Spinal cord (tissue), 10 donors: ENCODE measurements around the gene ARHGEF37. TPM values are rescaled to one million over a fixed set of nuclear protein-coding genes. Genes with fewer than 3 reads are reported as not detected.
"Not testable (repeated sequence)": the region's sequence is repeated elsewhere in the genome, so short reads cannot be mapped to it uniquely, and the experiment has no call there.

Source experiments
- DNase-seq, 6 donors: peaks; one replicate each; pipeline versions ENCODE4 v3.0.0 to v3.0.0-alpha.2; 2013 to 2015; ENCODE audit warnings: low spot score in 6 of 6, low read depth in 4 of 6
- H3K27ac ChIP-seq: one replicate; pipeline ENCODE4 v1.5.1; 2013; ENCODE audit warnings: low read depth, low read length, control low read depth
- H3K27me3 ChIP-seq: one replicate; pipeline ENCODE4 v1.6.1; 2013; ENCODE audit warnings: low read length; ENCODE audit not compliant: control insufficient read depth, insufficient read depth
- H3K36me3 ChIP-seq: one replicate; pipeline ENCODE4 v1.6.1; 2013; ENCODE audit warnings: low read length; ENCODE audit not compliant: control insufficient read depth, insufficient read depth
- H3K4me1 ChIP-seq: one replicate; pipeline ENCODE4 v1.6.1; 2013; ENCODE audit warnings: low read length; ENCODE audit not compliant: control insufficient read depth, insufficient read depth
- H3K4me3 ChIP-seq: one replicate; pipeline ENCODE4 v1.5.1; 2013; ENCODE audit warnings: low read depth, low read length, control low read depth
- H3K9me3 ChIP-seq: one replicate; pipeline ENCODE4 v1.6.1; 2013; ENCODE audit warnings: low read length; ENCODE audit not compliant: control insufficient read depth, insufficient read depth
- WGBS: methylation state at CpG from one replicate; pipeline ENCODE4 v1.1.5; 2013; ENCODE audit warnings: missing lambda C conversion rate; ENCODE audit not compliant: insufficient coverage; 5-methylcytosine and 5-hydroxymethylcytosine counted together
- polyA plus RNA-seq, 2 donors: library from polyadenylated mRNA; unstranded; fragments of 120-200 nt; gene quantifications; one replicate each; pipeline ENCODE4 v1.2.1, GENCODE V29; 2013; ENCODE audit not compliant: insufficient read length in 2 of 2
- total RNA-seq, 2 donors: library from RNA; depleted of rRNA in 1 of 2; stranded (reverse); fragments of 120-200 nt in 1 of 2; fragments of >200 nt in 1 of 2; gene quantifications; one replicate each; pipeline versions ENCODE4 v1.2.3 to v1.2.4, GENCODE V29; 2013 to 2014
- donor health status: healthy.

ARHGEF37 gene
- total and polyA plus RNA-seq, 4 donors = 5.6 to 22.3 (median 7.1) TPM

DNA sequence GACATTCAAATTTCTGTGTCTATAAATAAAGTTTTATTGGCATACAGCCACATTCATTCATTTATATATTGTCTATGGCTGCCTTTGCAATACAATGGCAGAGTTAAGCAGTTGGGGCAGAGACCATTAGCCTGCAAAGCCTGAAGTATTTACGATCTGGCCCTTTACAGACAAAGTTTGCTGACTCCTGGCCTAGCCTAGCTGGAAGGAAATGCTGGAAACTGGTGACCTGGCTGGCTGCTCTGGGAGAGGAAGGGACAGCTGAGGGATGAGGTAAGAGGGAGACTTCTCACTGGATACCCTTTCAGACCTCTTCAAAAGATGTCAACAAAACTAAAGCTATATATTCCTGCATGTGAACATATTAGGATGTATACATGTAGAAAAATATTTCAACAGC is 82.8 kb downstream of the ARHGEF37 start:
- H3K4me1 ChIP-seq = no peaks in the 10 kb centered on the region
- no peak for DNase-seq
- no peak overlapping the region for H3K27ac ChIP-seq
- no peaks in the 10 kb centered on the region for H3K36me3 ChIP-seq
- H3K9me3 ChIP-seq = no peaks in the 10 kb centered on the region
- no peak overlapping the region for H3K4me3 ChIP-seq
- 56% methylated on average over 1 of the region's 1 CpG for WGBS
- no peaks in the 10 kb centered on the region for H3K27me3 ChIP-seq

DNA sequence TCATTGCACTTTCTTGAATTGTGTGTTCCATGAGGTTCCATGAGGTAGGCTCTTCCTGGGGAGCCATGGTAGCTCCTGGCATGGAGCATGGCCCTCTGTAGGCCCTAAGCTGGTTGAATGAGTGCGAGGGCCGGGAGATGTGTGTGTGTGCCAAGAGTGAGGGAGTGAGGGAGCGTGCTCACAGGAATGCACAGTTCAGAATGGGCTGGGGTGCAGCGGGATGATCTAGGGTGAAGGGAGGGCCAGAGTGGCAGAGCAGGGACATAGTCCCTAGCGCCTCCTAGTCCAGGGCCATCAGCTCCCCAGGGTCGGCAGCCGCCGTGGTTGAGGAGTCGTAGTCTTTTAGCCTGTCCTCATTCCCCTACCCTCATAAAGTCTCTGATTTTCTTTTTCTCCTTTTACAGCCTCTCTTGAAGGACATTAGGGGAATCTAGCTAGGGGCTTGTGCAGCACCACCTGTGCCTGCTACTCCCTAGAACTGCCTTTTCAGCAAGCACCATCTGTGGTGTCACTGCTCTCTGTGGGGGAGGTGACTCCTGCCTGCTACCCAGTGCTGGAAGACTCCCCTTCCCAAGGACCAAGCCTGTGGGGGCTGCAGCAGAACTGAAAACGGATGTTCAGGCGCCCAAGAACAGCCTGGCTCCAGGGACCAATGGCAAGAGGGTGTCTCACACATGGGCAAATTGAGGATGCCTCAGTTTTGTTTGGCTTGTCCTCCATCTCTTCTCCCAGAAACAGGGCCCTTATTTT is 83.5 kb downstream of the ARHGEF37 start:
- Histone ChIP-seq H3K9me3 (no peaks in the 10 kb centered on the region), H3K36me3 (no peaks in the 10 kb centered on the region), H3K27me3 (no peaks in the 10 kb centered on the region), H3K4me3 (no peak overlapping the region), H3K27ac (no peak overlapping the region), H3K4me1 (no peaks in the 10 kb centered on the region)
- WGBS = 79% methylated on average over 7 of the region's 11 CpGs
- DNase-seq = no peak

DNA sequence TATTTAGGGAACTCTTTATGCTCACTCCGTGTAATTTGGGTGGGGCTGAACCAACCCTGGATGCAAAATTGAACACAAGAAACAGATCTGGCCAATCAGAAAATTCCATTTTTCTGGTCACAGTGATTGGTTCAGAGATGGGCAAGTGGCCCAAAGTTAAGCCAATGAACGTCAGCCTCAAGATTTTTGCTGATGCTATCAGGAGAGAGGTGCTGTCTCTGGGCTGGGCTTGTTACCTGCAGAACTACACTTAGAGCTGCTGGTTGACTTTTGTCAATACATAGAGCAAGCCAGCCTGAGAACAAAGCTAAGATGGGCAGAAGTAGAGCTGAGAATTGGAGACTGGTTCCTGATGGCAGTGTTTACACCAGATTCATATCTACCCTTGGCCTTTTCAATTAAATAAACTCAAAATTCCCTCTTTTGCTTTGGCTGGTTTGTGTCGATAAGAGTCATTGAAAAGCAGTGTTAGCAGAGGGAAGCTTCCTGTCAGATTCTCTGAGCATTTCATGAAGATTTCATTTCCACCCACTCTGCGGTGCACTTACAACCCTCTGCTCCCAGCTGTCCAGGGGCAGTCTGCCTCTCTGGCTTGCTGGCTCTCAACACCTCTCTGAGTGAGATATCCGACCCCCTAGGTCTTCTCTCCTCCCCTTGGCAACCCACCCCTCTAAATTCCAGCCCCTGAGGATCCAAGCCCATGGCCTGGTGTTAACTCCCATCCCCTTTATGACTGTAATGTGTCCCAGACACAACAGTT is 84.3 kb downstream of the ARHGEF37 start:
- H3K27me3 ChIP-seq = no peaks in the 10 kb centered on the region
- H3K4me3 ChIP-seq = no peak overlapping the region
- H3K9me3 ChIP-seq = no peaks in the 10 kb centered on the region
- H3K36me3 ChIP-seq = no peaks in the 10 kb centered on the region
- no peak overlapping the region for H3K27ac ChIP-seq
- no peak for DNase-seq
- H3K4me1 ChIP-seq = no peaks in the 10 kb centered on the region
- 57% methylated on average over 4 of the region's 5 CpGs for WGBS

DNA sequence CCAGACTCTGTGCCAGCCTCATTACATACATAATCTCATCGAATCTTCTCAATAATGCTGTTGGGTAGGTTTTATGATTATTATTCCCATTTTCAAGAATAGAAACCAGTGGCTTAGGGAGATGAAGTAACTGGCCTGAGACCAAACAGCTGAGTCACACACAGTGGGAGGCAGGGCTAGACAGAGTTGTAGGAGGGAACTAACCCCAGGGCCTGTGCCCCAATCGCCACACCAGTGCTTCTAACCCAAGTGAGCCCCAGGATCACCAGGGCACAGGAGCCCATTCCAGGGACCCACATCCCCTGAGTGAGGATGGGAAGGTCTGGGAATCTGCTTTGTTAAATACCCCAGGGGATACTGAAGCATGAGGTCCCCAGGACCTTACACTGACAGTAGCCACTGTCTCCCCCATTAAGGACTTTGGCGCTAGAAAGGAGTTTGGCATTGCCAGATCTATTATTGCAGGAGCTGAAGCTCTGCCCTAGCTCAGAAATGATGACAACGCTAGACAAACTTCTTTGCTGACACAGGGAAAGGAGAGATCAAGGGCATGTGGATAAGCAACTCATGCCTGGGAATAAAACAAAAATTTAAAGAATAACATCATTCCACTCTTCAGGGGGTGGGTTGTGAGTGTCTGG is 85.0 kb downstream of the ARHGEF37 start:
- Histone ChIP-seq H3K4me3 (no peak overlapping the region), H3K27me3 (no peaks in the 10 kb centered on the region), H3K27ac (no peak overlapping the region), H3K4me1 (no peaks in the 10 kb centered on the region), H3K9me3 (no peaks in the 10 kb centered on the region), H3K36me3 (no peaks in the 10 kb centered on the region)
- DNase-seq = no peak
- 80% methylated on average over 1 of the region's 4 CpGs for WGBS

DNA sequence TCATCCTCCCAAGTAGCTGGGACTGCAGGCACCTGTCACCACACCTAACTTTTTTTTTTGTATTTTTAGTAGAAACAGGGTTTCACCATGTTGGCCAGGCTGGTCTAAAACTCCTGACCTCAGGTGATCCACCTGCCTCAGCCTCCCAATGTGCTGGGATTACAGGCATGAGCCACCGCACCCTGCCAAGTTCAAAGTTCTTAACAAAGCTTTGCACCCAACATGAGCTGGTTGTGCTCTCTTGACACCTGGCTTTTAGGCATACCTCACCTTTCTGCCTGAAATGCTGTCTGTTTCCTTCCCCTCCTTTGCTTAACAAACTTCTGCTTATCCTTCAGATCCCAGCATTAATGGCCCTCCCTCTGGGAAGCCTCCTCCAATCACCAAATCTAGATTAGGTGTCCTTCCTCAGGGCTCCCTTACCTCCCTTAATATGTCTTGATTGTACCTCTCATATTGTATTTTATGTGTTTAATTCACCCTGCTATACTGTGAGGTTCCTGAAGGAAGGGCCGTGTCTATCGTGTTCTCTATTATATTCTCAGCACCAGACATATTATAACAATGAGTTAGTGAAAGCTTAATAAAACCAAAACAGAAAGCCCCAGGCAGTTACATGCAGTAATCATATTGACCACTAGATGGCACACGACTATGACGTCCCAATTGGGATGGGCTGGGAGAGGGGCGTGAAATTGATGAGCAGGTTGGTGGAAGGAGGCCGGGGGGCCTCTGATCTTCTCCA is 86.0 kb downstream of the ARHGEF37 start:
- Histone ChIP-seq H3K4me3 (no peak overlapping the region), H3K4me1 (no peaks in the 10 kb centered on the region), H3K9me3 (no peaks in the 10 kb centered on the region), H3K27me3 (no peaks in the 10 kb centered on the region), H3K36me3 (no peaks in the 10 kb centered on the region), H3K27ac (no peak overlapping the region)
- 42% methylated on average over 4 of the region's 7 CpGs for WGBS
- DNase-seq = no peak

DNA sequence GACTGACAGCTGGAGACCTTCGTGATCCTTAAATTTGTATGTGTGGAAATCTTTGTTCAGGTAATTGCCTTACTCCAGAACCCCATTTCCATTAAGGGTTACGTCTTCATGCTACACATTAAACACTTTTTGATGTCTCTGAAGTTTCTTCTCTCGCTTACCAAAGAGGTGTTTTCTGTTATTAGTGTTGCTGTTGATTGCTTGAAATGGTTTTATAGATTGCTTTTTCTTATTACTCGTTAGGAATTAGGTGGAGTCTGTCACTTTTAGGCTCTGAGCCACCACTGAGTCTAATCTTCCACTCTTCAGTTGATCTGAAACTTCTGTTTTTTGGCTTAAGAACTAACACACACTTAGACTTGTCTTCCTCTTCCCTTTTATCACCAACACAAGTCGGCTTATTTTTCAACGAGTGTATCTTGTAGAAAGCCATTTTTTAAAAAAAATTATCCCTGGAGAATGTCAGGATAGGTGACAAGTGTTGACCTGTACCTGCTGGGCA is 86.6 kb downstream of the ARHGEF37 start:
- no peak for DNase-seq
- H3K36me3 ChIP-seq = no peaks in the 10 kb centered on the region
- no CpG with 5 or more reads among the region's 6 CpGs for WGBS

DNA sequence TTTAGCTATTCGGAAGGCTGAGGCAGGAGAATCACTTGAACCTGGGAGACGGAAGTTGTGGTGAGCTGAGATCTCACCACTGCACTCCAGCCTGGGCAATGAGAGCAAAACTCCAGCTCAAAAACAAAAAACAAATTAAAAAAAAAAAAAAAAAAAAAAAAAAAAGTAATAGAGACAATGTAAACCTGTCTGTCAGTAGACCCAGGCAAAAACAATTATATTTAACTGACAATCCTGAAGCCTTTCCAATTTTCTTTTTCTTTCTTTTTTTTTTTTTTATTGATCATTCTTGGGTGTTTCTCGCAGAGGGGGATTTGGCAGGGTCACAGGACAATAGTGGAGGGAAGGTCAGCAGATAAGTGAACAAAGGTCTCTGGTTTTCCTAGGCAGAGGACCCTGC is 88.0 kb downstream of the ARHGEF37 start:
- not testable (repeated sequence) for DNase-seq, H3K36me3 ChIP-seq, H3K27me3 ChIP-seq, H3K27ac ChIP-seq, H3K4me3 ChIP-seq, H3K4me1 ChIP-seq, H3K9me3 ChIP-seq
- WGBS = no CpG with 5 or more reads among the region's 3 CpGs

More for the DNA sequence above, 86.6 kb downstream of the ARHGEF37 start:
- H3K4me1 ChIP-seq = no peaks in the 10 kb centered on the region
- H3K9me3 ChIP-seq = no peaks in the 10 kb centered on the region
- no peak overlapping the region for H3K27ac ChIP-seq
- H3K27me3 ChIP-seq = no peaks in the 10 kb centered on the region
- H3K4me3 ChIP-seq = no peak overlapping the region

DNA sequence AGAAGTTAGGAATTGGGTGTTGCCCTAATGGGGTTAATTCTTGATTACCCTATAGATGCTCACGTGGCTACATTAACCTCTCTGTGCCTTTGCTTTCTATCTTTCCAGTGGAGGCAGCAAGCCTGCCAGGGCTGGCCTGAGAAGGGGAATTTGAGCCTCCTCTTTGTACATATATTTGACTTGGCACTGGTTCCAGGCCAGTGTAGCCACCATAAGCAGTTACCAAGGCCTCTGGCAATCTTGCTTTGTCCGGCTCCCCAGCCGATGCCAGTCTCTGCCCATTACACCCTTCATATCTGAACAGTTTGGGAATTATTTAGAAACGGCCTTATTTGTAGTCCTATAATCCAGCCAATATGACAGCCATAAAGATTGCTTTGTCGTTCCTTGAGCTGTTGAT is 90.2 kb downstream of the ARHGEF37 start:
- no peaks in the 10 kb centered on the region for H3K36me3 ChIP-seq
- no peak overlapping the region for H3K27ac ChIP-seq
- DNase-seq = no peak
- H3K9me3 ChIP-seq = no peaks in the 10 kb centered on the region
- 88% methylated on average over 3 of the region's 5 CpGs for WGBS
- peaks cover 4% of the 10 kb centered on the region for H3K4me1 ChIP-seq
- no peak overlapping the region for H3K4me3 ChIP-seq
- H3K27me3 ChIP-seq = no peaks in the 10 kb centered on the region

DNA sequence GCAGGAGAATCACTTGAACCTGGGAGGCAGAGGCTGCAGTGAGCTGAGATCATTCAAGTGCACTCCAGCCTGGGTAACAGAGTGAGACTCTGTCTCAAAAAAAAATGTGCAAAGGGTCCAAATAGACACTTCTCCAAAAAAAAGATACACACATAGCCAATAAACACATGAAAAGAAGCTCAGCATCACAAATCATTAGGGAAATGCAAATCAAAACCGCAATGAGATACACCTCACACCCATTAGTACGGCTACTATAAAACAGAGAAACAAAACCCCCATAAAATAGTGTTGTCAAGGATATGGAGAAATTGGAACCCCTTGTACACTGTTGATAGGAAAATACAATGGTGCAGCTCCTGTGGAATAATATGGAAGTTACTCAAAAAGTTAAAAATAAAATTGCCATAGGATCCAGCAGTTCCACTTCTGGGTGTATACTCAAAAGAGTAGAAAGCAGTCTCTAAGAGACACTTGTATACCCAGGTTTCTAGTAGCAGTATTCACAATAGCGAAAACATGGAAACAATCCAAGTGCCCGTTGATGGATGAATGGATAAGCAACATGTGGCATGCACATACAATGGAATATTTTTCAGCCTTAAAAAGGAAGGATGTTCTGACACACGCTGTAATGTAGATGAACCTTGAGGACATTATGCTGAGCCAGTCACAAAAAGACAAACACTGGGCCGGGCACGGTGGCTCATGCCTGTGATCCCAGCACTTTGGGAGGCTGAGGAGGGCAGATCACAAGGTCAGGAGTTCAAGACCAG is 91.6 kb downstream of the ARHGEF37 start:
- Histone ChIP-seq H3K9me3 (no peaks in the 10 kb centered on the region), H3K27ac (no peak overlapping the region), H3K4me1 (peaks cover 4% of the 10 kb centered on the region), H3K27me3 (no peaks in the 10 kb centered on the region), H3K4me3 (no peak overlapping the region), H3K36me3 (no peaks in the 10 kb centered on the region)
- DNase-seq = no peak
- 75% methylated on average over 2 of the region's 7 CpGs for WGBS
